ENCODE data around the gene OOEP.

OOEP gene

DNA sequence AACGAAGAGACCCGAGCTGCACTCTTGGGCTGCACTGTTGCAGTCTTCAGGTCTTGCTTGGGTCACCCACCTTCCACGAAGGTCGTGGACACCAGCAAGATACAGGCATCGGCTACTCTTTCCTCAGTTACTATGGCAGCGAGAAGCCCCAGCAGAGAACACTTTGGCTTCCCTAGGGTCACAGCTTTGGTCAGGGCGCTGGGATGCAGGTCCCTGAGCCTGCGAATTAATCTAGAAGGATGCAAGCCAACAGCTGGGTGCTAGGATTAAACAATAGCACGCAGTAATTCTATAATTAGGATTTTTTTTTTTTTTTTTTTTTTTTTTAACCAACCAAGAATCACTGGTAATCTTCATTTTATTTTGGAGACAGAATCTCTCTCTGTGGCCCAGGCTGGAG, 5.1 kb downstream of the OOEP start:
- no peak for DNase-seq (ENCODE audit: low read depth in 2 of 2)

DNA sequence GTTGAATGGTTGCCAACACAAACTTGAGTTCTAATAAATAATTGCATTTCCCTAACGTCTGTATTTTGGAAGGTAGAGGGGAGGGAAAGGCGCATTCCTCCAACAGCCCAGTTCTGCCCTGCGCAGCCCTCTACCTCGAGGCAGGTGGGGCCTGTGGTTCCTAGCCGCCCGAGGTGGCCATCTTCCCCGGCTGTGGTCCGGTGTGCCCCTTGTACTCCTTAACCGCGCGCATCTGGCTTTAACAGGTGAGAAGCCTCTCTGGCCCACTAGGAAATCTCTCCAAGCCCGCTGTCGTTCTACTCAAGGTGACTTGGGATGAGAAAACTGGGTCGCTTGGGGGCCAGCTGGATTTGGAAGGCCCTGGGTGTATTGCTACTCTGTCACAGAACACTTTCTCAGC, 5.6 kb downstream of the OOEP start:
- no peak for DNase-seq (ENCODE audit: low read depth in 2 of 2)

DNA sequence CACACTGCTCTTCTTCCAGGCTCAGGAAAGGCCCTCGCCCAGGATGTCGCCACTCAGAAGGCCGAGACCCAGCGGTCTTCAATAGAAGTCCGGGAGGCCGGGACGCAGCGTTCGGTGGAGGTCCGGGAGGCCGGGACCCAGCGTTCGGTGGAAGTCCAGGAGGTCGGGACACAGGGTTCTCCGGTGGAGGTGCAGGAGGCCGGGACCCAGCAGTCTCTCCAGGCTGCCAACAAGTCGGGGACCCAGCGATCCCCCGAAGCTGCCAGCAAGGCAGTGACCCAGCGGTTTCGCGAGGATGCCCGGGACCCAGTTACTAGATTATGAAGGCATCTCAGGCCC, 6.2 kb downstream of the OOEP start:
- DNase-seq (ENCODE audit: low read depth in 2 of 2), result no peak

DNA sequence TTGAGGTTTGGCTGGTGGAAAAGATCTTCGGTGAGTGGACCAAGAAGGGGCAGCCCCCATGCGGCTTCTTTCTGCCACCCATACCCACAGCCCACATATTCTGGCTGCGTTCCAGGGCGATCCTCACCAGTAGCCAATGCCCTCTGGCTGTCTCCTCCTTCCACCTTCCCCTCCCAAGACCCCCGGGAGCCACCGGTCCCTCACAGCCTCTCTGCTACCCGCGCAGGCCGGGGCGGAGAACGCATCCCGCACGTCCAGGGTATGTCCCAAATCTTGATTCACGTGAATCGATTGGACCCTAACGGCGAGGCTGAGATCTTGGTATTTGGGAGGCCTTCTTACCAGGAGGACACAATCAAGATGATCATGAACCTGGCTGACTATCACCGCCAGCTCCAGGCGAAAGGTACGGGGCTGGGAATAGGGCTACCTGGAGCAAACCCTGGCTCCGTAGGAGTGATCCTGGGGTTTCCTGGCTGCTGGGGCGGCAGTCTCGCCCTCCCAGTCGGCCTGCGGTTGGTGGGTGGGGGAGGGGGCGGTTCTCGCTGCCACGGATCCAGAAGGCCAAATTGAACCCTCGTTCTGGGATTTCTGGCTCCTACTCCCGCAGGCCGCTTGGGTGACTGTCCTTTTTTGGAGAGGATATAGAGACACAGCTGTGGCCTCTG, 6.7 kb downstream of the OOEP start:
- no peak for DNase-seq (ENCODE audit: low read depth in 2 of 2)

DNA sequence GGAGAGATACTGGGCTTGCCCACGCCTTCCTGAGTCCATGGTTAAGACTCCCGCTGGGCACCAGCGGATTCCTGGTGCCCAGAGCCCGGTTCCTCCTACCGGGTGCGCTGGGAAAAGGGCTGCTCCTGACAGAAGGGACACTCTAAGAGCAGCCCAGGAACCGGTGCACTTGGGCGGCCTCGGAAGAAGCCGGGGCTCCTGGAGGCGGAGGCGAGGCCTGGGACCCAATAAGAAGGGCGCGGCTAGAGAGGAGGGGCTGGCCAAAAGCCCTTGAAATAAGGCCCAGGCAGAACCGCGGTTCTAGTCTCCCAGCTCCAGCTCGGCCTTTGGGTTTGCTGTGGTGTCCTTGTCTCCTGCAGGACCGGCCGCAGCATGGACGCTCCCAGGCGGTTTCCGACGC, 7.3 kb downstream of the OOEP start, which contains the start of gene KHDC3L:
Gene KHDC3L (plus strand): TSS at position 301 of the 400 bp plus-strand sequence. CDS start 72 bp downstream, at position 373.
- no peak for DNase-seq (ENCODE audit: low read depth in 2 of 2)

DNA sequence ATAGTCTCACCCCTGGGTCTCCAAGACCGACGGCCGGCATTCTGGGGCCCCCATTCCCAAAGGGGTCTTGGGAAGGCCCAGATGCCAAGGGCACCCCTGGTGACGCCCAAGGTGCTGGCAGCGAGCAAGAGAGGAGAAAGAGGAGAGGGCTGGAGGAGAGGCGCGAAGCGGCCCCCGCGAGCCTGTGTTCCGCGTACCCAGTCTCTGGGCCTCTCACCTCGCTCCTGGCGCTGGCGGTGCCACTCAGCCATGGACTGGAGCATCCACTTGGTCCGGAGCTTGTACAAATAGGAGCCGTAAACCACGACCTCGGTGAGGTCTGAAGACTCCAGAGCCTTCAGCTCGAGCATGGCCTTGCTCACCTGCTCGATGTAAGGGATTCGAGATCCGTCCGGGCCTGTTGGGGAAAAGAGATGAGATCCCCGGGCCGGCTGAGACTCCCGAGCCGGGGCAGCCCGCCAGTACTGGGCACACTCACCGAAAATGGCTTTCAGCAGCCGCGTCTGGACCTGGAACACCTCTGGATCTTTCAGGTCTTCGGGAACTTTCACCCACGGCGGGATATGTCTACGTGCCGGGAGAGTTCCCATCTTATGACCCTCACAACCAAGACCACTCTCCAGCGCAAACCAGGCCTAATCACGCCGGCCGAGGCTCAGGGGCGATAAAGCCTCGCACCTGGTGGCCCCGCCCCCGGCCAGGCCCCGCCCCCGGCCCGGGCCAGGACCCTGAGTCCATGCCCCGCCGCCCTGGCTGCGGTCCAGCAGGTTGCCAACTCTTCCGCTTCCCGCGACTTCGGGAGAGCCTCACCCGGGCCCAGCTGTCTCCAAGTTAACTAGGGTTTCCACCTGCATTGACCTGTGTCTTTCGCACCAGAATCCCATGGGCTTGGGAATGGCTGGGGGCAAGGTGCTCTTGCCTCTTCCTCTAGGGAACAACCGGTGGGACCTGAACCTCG, 15.8 kb downstream of the OOEP start, which contains the start of gene DPPA5:
Gene DPPA5 (minus strand): TSS at position 641 of the 958 bp plus-strand sequence. CDS start 51 bp downstream, at position 590.
- DNase-seq (ENCODE audit: low read depth in 2 of 2), result no peak

DNA sequence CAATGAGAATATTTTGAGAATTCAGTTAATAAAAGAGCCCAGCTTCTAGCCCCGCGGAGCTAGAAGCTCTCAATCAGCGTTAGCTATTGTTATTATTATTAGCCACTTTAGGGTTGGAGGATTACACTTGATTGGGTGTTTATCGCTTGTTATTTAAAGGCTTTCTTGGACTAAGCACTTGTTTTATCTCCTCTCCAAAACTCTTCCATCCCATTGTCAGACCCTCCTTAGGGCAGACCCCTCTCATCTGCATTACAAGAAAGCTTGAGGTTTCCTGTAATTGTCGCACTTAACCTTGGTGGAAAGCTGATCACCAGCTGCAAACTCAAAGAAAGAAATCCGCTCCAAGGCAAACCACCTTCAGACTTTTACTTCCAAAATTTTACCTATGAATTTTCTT, 20.4 kb downstream of the OOEP start:
- DNase-seq (ENCODE audit: low read depth in 2 of 2), result no peak

DNA sequence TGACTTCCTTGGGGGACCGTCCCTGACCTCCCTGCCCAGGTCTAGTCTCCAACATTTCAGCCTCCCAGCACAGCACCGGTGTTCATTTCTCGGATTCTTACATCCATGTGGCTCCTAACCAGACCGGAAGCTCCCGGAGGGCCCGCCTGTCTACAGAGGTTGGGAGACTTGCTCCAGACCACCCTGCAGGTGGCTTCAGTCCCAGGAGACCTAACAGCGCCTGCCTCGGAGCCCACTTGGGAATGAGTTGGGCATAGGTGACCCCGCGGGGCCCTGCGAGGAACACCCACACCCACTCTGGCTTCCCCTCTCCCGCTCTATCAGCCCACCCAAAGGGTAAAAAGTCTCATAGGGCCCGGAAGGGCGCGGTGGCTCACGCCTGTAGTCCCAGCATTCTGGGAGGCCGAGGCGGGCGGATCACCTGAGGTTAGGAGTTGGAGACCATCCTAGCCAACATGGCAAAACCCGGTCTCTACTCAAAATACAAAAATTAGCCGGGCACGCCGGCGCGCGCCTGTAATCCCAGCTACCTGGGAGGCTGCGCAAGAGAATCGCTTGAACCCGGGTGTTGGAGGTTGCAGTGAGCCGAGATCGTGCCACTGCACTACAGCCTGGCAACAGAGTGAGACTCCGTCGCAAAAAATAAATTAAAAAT, 21.0 kb downstream of the OOEP start:
- no peak for DNase-seq (ENCODE audit: low read depth in 2 of 2)

DNA sequence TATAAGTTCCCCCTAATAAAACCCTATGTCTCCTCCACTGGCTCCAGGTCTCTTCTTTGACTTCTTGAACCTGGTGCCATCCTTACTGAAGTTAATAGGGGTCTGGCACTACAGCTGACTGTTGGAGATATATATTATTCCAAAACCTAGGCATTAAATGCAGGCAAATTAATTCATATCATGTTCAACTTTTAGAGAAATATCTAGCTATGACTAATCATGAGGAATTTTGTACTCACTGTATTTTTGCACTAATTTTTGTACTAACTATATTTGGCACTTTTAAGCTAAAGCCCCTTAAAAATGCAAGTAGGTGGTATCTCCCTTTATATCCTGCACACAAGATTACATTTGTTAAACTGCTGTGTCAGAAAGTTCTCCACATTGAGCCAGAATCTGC, 26.5 kb downstream of the OOEP start:
- no peak for DNase-seq (ENCODE audit: low read depth in 2 of 2)

DNA sequence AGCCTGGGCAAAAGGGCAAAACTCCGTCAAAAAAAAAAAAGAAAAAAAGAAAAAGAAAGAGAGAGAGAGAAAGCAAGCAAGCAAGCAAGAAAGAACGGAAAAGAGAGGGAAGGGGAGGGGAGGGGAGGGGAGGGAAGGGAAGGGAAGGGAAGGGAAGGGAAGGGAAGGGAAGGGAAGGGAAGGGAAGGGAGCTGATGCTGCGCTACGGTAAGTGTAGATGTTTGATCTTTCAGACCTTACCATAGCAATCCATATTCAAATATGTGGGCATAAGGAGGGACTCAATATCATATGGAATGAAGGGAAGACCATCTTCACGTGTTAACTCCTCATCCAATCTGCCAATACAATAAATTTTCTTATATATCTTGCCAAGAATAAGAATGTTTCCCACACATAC, 27.5 kb downstream of the OOEP start:
- no peak for DNase-seq (ENCODE audit: low read depth in 2 of 2)

DNA sequence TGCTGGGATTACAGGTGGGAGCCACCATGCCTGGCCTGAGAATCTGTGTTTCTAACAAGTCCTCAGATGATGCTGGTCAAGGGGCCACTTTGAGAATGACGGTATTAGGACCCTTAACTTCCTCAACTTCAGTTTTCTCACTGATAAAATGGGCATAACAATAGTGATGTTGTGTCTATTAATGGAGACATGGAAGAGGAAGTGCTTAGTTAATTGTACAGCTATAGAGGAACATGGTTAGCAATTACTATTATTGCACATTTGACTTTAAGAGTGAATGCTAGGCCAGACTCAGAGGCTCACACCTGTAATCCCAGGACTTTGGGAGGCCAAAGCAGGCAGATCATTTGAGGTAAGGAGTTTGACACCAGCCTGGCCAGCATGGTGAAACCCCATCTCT, 28.4 kb downstream of the OOEP start:
- DNase-seq (ENCODE audit: low read depth in 2 of 2), result no peak

DNA sequence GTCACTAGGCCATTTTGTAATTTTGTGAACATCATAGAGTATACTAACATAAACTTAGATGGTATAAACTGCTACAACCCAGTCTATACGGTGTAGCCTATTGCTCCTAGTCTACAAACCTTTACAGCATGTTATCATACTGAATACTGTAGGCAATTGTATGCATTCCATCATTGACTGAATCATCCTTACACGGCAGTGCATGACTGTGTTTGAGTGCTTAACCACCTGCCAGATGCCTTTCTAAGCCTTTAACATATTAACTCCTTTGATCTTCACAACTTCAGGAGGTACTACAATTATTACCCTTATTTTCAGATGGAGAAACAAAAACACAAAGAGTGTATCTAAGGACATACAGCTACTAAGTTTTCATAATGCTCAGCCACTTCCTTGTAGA, 29.6 kb downstream of the OOEP start:
- no peak for DNase-seq (ENCODE audit: low read depth in 2 of 2)

DNA sequence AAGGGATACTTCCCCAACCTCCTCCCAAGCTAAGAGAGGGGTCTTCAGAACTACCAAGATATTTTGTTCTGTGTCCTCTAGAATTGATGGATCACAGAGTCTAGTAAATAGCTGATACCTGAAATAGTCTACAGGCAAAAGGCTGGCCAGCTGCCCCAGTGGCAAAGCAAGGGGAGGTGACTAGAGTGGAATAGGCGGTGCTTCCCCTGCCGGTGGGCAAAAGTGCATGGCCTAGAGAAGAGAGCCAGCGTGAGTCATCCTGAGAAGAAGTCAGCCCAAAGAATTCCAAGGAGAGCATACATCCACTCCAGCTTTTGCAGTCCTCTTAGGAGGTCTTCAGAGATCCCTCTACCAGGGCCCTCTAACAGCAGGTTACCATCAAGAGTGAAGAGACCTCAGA, 30.4 kb downstream of the OOEP start:
- no peak for DNase-seq (ENCODE audit: low read depth in 2 of 2)

DNA sequence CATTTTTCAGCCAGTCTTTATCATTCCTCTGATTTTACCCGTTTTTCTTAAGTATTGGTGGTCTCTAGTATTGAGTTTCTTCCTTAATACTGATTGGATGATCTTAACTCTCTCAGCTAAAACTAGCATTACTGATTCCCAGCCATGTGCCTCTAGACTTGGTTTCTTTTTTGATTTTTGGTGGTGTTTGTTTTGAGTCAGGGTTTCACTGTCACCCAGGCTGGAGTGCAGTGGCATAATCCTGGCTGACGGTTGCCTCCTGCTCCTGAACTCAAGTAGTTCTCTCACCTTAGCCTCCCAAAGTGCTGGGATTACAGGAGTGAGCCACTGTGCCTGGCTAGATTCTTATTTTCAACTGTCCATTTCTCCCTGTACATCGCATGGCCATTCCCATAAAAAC, 40.5 kb downstream of the OOEP start:
- DNase-seq (ENCODE audit: low read depth in 2 of 2), result no peak

DNA sequence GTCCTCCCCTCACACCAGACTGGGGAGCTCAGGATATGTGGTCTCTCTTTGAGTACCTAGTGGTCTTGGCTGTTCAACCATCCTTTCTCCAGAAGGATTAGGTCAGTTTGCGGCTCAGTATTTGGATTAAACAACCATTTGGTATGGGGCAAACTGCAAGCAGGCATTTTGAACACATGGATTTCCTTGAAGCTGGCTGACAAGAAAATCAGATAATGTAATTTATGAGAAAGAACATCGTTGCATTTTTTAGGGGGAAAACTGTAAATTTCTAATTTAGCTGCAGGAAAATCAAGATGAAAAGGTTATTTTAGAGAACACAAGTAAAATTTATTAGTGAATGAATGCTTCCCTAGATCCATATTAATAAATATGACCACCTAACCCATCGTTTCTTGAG, 40.9 kb downstream of the OOEP start:
- no peak for DNase-seq (ENCODE audit: low read depth in 2 of 2)

DNA sequence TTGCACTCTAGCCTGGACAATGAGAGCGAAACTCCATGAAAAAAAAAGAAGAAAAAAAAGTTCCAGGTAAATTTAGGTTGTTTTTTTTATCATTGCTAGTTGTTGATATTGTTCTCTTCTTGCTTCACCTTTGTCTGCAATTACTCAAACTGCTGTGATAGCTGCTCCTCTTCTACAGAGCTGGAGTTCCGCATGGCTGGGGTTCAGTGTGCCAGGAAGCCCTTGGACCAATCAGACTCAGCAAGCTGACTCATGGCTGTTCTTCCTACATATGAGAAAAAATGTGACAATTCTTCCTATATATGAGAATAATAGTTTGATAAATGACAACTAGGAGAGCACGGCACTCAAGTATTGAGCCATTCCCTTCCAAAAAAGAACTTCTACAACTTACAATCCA, 44.0 kb downstream of the OOEP start:
- no peak for DNase-seq (ENCODE audit: low read depth in 2 of 2)

DNA sequence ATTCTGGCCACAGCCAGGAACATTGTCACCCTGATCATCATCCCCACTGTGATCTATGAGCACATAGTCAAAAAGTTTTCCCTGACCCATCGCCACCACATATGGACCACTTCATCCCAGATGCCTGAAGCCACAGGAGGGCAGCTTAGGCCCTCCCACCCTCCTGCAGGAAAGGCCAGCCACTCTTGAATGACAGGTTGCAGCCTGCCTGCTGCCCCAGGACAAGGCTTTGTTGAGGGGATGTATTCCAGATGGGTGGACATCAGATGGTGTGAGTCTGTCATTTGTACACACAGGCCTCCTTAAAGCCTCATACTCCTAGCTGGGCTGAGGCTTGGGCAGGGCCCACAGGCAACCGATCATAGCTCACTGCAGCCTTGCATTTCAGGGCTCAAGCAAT, 46.4 kb downstream of the OOEP start:
- no peak for DNase-seq (ENCODE audit: low read depth in 2 of 2)

Measured in stimulated activated CD4-positive, alpha-beta T cell treated with anti-CD3 and anti-CD28 coated beads, Interleukin-12 subunit alpha, Interleukin-12 subunit beta, amount 100 ng/mL, for 24 hours (primary cell).